HG03457 (cell line): Measurements from ENCODE around the gene MAGED1.
A peak's percentile ranks its signal among the peaks of the same experiment; 100 is the strongest.
"Not testable (repeated sequence)": the region's sequence is repeated elsewhere in the genome, so short reads cannot be mapped to it uniquely, and the experiment has no call there.

Source experiments
- ATAC-seq: cut with Tn5 transposase; IDR thresholded peaks from one replicate; pipeline ENCODE4 v1.9.1; 2021; ENCODE audit warnings: moderate number of reproducible peaks; ENCODE audit not compliant: unreplicated experiment

Gene MAGED1

DNA sequence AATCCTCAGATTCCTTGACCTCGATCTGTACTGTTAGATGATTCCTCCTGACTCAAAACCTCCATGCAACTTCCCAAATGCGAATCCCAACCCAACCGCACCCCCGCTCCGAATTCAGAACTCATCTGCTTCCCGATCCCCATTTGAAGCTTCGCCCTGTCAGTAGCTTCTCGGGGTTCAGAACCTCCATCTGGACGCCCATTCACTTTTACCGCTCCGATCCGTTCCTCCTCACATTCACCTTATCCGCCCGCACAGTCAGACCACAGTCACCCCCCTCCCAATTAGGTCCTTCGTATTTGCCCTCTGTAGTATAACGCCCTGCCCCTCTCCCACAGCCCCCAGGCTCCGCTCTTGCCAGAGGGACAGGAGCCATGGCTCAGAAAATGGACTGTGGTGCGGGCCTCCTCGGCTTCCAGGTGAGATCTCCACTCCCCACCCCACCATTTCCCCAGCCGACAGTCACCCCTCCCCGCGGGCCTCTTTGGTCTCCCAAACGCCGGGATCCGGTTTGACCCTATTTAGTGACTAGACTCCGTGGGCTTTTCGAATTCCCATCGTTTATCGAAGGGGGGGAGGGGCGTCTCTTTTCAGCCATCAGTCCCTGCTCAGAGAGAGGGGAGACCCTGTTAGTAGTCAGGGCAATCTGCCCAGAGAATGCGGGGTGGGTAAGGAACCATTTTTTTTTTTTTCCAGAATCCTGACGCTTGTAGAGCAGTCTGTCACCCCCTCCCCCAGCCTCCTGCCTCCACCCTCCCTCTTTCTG is 691 bp downstream of the MAGED1 start:
- ATAC-seq: no peak

DNA sequence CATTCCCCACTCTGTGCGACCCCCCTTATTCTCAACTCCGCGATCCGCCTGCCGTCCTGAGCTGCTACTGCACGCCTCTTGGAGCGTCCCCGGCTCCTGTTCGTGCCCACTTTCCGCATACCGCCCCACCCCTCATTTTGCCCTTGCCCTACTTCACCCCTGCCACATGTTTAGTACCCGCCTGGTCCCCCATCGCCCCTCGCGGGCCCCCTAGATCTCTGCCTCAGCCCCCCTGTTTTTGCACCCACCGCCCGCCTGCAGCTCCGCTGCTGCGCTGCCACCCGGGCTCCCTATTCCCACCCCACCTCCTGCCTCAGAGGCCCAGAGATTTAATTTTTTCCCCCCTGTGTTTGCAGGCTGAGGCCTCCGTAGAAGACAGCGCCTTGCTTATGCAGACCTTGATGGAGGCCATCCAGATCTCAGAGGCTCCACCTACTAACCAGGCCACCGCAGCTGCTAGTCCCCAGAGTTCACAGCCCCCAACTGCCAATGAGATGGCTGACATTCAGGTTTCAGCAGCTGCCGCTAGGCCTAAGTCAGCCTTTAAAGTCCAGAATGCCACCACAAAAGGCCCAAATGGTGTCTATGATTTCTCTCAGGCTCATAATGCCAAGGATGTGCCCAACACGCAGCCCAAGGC is 1.4 kb downstream of the MAGED1 start:
- peak; percentile 43 for ATAC-seq

DNA sequence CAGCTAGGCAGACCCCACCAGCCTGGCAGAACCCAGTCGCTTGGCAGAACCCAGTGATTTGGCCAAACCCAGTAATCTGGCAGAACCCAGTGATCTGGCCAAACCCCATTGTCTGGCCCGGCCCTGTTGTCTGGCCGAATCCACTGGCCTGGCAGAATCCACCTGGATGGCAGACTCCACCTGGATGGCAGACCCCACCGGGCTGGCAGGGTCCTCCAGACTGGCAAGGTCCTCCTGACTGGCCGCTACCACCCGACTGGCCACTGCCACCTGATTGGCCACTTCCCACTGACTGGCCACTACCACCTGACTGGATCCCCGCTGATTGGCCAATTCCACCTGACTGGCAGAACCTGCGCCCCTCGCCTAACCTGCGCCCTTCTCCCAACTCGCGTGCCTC is 3.2 kb downstream of the MAGED1 start:
- ATAC-seq: no peak

GRCh38 chrX:51899741-51900140 is 6.3 kb downstream of the MAGED1 start:
- ATAC-seq: no peak

DNA sequence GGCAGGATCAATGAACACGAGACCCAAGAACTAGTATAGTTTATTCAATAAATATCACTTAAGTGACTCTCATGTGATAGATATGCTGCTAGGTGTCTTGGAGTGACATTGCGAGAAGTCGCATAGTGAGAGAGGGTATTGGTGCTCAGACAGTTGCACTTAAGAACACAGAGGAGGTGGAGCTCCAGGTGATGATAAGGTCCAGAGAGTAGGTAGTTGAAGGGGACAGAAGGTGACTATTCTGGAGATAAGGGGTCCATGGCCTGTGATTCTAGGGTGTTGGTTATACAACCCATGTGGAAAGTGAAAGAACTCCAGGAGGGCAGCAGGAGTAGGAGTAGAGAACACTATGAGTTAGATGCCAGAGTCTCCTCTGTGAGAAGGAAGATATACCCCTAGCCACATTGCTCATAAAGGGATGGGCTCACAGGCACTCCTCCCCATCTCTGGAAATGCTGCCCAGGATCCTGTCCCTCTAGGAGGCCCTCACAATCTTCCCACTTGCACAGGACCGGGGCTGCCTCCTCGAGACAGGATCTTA is 9.2 kb downstream of the MAGED1 start:
- no peak for ATAC-seq

DNA sequence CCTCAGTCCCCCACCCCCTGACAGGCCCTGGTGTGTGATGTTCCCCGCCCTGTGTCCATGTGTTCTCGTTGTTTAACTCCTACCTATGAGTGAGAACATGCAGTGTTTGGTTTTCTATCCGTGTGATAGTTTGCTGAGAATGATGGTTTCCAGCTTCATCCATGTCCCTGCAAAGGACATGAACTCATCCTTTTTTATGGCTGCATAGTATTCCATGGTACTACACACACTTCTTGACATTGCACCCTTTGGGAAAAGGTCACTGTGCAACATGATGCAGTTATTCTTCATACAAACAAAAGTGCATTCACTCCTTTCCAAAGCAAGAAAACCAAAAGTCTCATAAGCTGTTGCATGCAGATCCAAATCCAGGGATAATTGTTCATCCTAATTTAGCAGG is 11.7 kb downstream of the MAGED1 start:
- not testable (repeated sequence) for ATAC-seq

DNA sequence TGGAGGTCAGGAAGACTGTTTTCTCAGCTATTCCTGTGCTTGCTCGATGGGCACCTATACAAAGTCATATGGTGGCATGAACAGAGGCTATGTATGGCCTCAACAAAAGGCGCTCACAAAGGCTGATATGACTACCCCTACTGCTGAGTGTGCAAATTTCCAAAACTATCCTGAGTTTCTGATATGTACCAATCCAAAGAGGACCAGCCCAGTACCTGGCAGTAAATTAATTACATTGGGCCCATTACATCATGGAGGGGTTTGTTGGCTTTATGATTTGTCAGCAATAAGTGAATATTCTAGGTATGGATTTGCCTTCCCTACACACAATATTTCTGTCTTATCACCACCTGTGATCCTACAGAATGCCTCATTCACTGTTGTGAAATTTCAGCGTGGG is 12.3 kb downstream of the MAGED1 start:
- no peak for ATAC-seq

DNA sequence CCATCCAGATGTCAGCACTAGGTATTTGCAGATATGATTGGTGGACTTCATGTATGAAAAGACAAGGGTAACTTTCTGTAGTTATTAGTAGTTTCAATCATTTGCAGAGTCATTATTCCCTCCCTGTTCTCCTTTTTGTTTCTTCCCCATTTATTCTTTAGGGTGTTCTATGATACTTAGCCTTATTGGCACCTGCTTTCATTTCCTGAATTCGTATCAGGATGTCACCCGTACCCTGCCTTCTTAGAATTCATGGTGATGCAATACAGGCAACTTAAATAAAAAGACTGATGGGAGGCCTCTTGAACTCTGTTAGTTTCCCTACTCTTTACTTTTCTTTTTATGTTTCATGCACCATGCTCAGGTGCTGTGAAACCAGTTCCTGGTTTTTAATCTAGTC is 24.2 kb downstream of the MAGED1 start:
- no peak for ATAC-seq

GRCh38 chrX:51922561-51922960 is 29.1 kb downstream of the MAGED1 start:
- ATAC-seq: no peak

DNA sequence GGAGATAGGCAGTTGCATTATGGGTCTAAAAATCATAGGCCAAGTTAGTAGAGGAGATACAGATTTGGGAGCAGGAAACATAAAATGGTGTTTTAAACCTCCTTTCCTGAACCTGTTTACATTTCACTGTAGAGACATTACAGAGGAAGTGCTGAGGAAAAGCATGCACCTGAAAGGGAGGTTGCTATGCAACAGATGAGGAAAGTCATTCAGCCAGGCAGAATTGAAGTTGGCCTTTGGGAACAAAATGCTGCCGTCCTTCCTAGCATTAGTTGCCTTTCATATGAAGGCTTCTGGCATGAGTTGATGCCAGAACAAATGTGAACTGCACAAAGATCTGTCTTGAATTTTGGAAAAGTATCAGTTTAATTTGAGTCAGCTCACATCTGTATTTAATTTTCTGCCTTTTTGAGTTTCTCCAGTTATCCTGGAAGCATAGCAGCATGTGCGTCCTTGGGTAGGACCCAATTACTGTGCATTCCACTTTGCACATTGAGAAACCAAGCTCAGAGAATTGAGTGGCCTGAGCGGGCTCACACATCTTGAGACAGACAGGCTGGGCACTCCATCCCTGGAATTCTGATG is 38.2 kb downstream of the MAGED1 start:
- no peak for ATAC-seq
